ENCODE data around the gene TP53AIP1. TPM values are rescaled to one million over a fixed set of nuclear protein-coding genes. Genes with fewer than 3 reads are reported as not detected.

The TP53AIP1 gene
- polyA plus RNA-seq, 3 donors: 0.03 TPM; not detected in 2

DNA sequence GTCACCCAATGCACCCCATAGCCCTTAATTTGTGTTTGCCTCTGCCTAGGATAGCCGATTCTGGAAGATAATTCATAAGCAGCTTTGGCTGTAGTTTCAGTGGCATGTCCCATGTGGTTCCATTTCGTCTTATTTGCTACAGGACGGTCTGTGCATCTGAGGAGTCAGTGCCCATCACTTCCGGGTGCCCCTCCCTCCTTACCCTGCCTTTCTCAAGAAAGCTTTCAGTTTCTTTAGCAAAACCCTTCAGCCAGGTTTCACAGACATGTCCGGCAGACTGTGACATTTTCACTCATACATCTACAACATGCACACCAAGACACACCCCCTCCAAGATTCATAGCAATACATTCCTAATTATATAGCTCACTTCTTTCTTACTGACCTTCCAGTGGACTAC lies 14.3 kb downstream of the TP53AIP1 start:
- Mint-ChIP-seq H3K27me3 (ENCODE audit: low read depth in 3 of 3) (peaks cover 2 to 3% (median 3%) of the 10 kb centered on the region in 3 donors), H3K27ac (peak overlapping the region in 3 of 7 donors; percentile 4 to 31 (median 28)), H3K4me3 (peak overlapping the region; percentile 34 to 52), H3K9me3 (peaks cover 0 to 3% (median 0%) of the 10 kb centered on the region in 7 donors), H3K4me1 (peaks cover 15% of the 10 kb centered on the region), H3K36me3 (no peaks in the 10 kb centered on the region)
- Histone ChIP-seq H3K27ac (ENCODE audit: low read depth in 1 of 2, low read length in 2 of 2) (no peak overlapping the region), H3K4me1 (ENCODE audit: control insufficient read depth in 1 of 2, insufficient read depth in 2 of 2, low read length in 2 of 2) (peaks cover 6 to 13% of the 10 kb centered on the region in 2 donors), H2AFZ (ENCODE audit: insufficient read depth, low read depth, low read length, poor library complexity, severe bottlenecking) (peak overlapping the region; percentile 3), H4K20me1 (ENCODE audit: insufficient read depth, low read length) (no peaks in the 10 kb centered on the region), H3K27me3 (ENCODE audit: control insufficient read depth in 2 of 2, insufficient read depth in 2 of 2, low read length in 2 of 2) (no peaks in the 10 kb centered on the region), H3K9me3 (replicated peaks in 1 of 2; ENCODE audit: control insufficient read depth in 1 of 2, insufficient read depth in 1 of 2, low read length in 2 of 2) (no peaks in the 10 kb centered on the region), H3K9ac (ENCODE audit: insufficient read depth, low read length, poor library complexity, severe bottlenecking) (no peak overlapping the region), H3K79me2 (ENCODE audit: insufficient read depth, low read length) (no peaks in the 10 kb centered on the region), H3K36me3 (replicated peaks in 1 of 2; ENCODE audit: control insufficient read depth in 1 of 2, insufficient read depth in 2 of 2, low read length in 2 of 2) (no peaks in the 10 kb centered on the region), H3K4me2 (replicated peaks; ENCODE audit: extremely low read depth, low read length, poor library complexity, severe bottlenecking) (peak overlapping the region; percentile 0), H3K4me3 (replicated peaks in 1 of 3; ENCODE audit: low read depth in 2 of 3, low read length in 3 of 3) (no peak overlapping the region)
- TF ChIP-seq, protein P1, sequence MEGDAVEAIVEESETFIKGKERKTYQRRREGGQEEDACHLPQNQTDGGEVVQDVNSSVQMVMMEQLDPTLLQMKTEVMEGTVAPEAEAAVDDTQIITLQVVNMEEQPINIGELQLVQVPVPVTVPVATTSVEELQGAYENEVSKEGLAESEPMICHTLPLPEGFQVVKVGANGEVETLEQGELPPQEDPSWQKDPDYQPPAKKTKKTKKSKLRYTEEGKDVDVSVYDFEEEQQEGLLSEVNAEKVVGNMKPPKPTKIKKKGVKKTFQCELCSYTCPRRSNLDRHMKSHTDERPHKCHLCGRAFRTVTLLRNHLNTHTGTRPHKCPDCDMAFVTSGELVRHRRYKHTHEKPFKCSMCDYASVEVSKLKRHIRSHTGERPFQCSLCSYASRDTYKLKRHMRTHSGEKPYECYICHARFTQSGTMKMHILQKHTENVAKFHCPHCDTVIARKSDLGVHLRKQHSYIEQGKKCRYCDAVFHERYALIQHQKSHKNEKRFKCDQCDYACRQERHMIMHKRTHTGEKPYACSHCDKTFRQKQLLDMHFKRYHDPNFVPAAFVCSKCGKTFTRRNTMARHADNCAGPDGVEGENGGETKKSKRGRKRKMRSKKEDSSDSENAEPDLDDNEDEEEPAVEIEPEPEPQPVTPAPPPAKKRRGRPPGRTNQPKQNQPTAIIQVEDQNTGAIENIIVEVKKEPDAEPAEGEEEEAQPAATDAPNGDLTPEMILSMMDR (IDR thresholded peaks at IDR 0.05): no peak
- DNase-seq: peak; percentile 13 to 26 (median 26)
- intact Hi-C loops (cut with micrococcal nuclease): no loop called here
- 47% methylated on average over 5 of the region's 5 CpGs for WGBS (ENCODE audit: insufficient coverage)

DNA sequence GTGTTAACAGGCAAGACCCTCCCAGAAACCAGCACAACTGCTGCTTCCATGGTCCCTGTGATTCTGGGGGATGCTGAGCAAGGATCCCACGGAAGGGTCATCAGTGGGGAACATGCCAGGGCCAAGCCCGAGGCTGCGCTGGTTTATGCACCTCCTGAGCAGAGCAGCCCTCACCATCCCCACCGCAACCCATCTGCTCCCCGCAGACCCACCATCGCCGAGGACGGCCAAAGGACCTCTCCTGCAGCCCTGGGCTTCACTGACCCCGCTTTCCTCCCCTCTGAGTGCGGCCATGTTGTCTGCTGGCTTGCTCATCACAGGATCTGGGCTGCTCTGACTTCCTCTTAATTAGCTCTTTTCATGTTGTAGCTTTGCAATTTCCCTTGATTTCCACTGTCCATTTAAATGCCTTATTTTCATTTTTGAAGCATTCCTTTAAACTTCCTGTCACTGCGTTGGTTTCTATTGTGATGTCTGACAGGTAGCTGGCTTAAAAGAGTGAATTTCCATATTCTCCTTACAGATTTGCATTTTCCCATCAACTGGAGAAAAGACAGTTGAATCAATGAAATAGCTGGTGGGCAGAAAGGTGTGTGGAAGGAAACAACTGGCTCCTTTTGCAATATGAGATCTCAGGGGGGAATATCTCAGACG lies 14.9 kb downstream of the TP53AIP1 start:
- 96% methylated on average over 10 of the region's 12 CpGs for WGBS (ENCODE audit: insufficient coverage)
- no peaks in the 10 kb centered on the region for H3K36me3 ChIP-seq (replicated peaks in 1 of 2; ENCODE audit: control insufficient read depth in 1 of 2, insufficient read depth in 2 of 2, low read length in 2 of 2)
- TF ChIP-seq, protein P1 (IDR thresholded peaks at IDR 0.05): no peak
- H3K27ac ChIP-seq (ENCODE audit: low read depth in 1 of 2, low read length in 2 of 2): no peak overlapping the region
- H3K9ac ChIP-seq (ENCODE audit: insufficient read depth, low read length, poor library complexity, severe bottlenecking): no peak overlapping the region
- Mint-ChIP-seq H3K9me3 (peaks cover 0 to 3% (median 0%) of the 10 kb centered on the region in 7 donors), H3K36me3 (no peaks in the 10 kb centered on the region), H3K27ac (peak overlapping the region in 4 of 7 donors; percentile 5 to 31 (median 14)), H3K27me3 (ENCODE audit: low read depth in 3 of 3) (peaks cover 2 to 3% (median 2%) of the 10 kb centered on the region in 3 donors), H3K4me1 (peaks cover 15% of the 10 kb centered on the region), H3K4me3 (peak overlapping the region; percentile 34 to 52)
- no peaks in the 10 kb centered on the region for H3K27me3 ChIP-seq (ENCODE audit: control insufficient read depth in 2 of 2, insufficient read depth in 2 of 2, low read length in 2 of 2)
- no peaks in the 10 kb centered on the region for H3K79me2 ChIP-seq (ENCODE audit: insufficient read depth, low read length)
- peak overlapping the region; percentile 3 for H2AFZ ChIP-seq (ENCODE audit: insufficient read depth, low read depth, low read length, poor library complexity, severe bottlenecking)
- no peak overlapping the region for H3K4me3 ChIP-seq (replicated peaks in 1 of 3; ENCODE audit: low read depth in 2 of 3, low read length in 3 of 3)
- intact Hi-C loops (cut with micrococcal nuclease): no loop called here
- H3K4me1 ChIP-seq (ENCODE audit: control insufficient read depth in 1 of 2, insufficient read depth in 2 of 2, low read length in 2 of 2): peaks cover 6 to 13% of the 10 kb centered on the region in 2 donors
- no peaks in the 10 kb centered on the region for H4K20me1 ChIP-seq (ENCODE audit: insufficient read depth, low read length)
- no peak for DNase-seq
- no peaks in the 10 kb centered on the region for H3K9me3 ChIP-seq (replicated peaks in 1 of 2; ENCODE audit: control insufficient read depth in 1 of 2, insufficient read depth in 1 of 2, low read length in 2 of 2)
- H3K4me2 ChIP-seq (replicated peaks; ENCODE audit: extremely low read depth, low read length, poor library complexity, severe bottlenecking): peak overlapping the region; percentile 0

Data from CD14-positive monocyte (primary cell).